Tibial nerve (tissue), 4 donors: ENCODE data around the gene ST14. TPM values are rescaled to one million over a fixed set of nuclear protein-coding genes. Genes with fewer than 3 reads are reported as not detected.

Source experiments
- DNase-seq, 2 donors: peaks; one replicate each; pipeline ENCODE4 v3.0.0-alpha.2; 2019; ENCODE audit warnings: low spot score in 2 of 2
- H3K27ac ChIP-seq, 4 donors: fragments of 200-600 bp; sonication (generic) in 3 of 4; one replicate each; pipeline ENCODE4 v1.5.1; 2017 to 2019; ENCODE audit warnings: mild to moderate bottlenecking in 1 of 4
- H3K27me3 ChIP-seq, 2 donors: fragments of 200-600 bp; sonication (generic) in 1 of 2; one replicate each; pipeline versions ENCODE4 v1.5.1 to v1.6.0; 2017 to 2019
- H3K36me3 ChIP-seq, 3 donors: fragments of 200-600 bp; sonication (generic); one replicate each; pipeline ENCODE4 v1.5.1; 2018 to 2019
- H3K4me1 ChIP-seq, 4 donors: fragments of 200-600 bp; sonication (generic) in 3 of 4; one replicate each; pipeline ENCODE4 v1.5.1; 2017 to 2019
- H3K4me3 ChIP-seq, 4 donors: fragments of 200-600 bp; sonication (generic) in 3 of 4; one replicate each; pipeline ENCODE4 v1.5.1; 2017 to 2019; ENCODE audit warnings: mild to moderate bottlenecking in 1 of 4, moderate library complexity in 1 of 4
- H3K9me3 ChIP-seq, 4 donors: fragments of 200-600 bp; sonication (generic) in 3 of 4; one replicate each; pipeline ENCODE4 v1.5.1; 2017 to 2019
- CTCF ChIP-seq, 5 experiments: fragments of 200-600 bp in 3 of 5; fragments of 450-650 bp in 2 of 5; sonication (generic) in 3 of 5; IDR thresholded peaks; one replicate each; pipeline ENCODE4 v1.5.1; 2016 to 2019; ENCODE audit warnings: antibody characterized with exemption in 5 of 5, mild to moderate bottlenecking in 3 of 5, moderate library complexity in 2 of 5
- EP300 ChIP-seq, 2 donors: sonication (generic); formaldehyde crosslinking; IDR thresholded peaks; one replicate each; pipeline ENCODE4 v1.6.1; 2017; ENCODE audit warnings: antibody characterized with exemption in 2 of 2, mild to moderate bottlenecking in 1 of 2
- POLR2A ChIP-seq, 2 donors: fragments of 450-650 bp; IDR thresholded peaks; one replicate each; pipeline ENCODE4 v1.6.1; 2017; ENCODE audit warnings: antibody characterized with exemption in 2 of 2, mild to moderate bottlenecking in 2 of 2, moderate library complexity in 2 of 2
- whole genome bisulfite sequencing, 2 donors: methylation state at CpG; one replicate each; pipeline ENCODE4 v1.1.5; 2018; 5-methylcytosine and 5-hydroxymethylcytosine counted together
- total RNA-seq, 4 donors: library from RNA; depleted of rRNA; stranded (reverse); fragments of >200 nt; gene quantifications; one replicate each; pipeline ENCODE4 v1.1.0, GENCODE V29; 2016

The ST14 gene
- total RNA-seq, 4 donors from 2014 or later = 1.5 to 10.8 (median 2.6) TPM

GRCh38 chr11:130133716-130134115 lies 25.9 kb upstream of the ST14 start:
- no peak for TF ChIP-seq EP300 (IDR thresholded peaks at IDR 0.05)
- TF ChIP-seq CTCF (IDR thresholded peaks at IDR 0.05) = no peak
- TF ChIP-seq POLR2A (IDR thresholded peaks at IDR 0.05) = no peak
- no peak for DNase-seq
- 95% methylated on average over 8 of the region's 8 CpGs for WGBS, 2 donors
- H3K4me1 ChIP-seq = no peaks in the 10 kb centered on the region
- H3K27me3 ChIP-seq = no peaks in the 10 kb centered on the region
- peaks cover 0 to 87% (median 3%) of the 10 kb centered on the region in 3 donors for H3K36me3 ChIP-seq
- H3K4me3 ChIP-seq = no peak overlapping the region
- no peaks in the 10 kb centered on the region for H3K9me3 ChIP-seq
- no peak overlapping the region for H3K27ac ChIP-seq

GRCh38 chr11:130136107-130136506 lies 23.5 kb upstream of the ST14 start:
- DNase-seq = no peak
- 82 to 89% methylated on average over 7 of the region's 7 CpGs for WGBS, 2 donors
- Histone ChIP-seq H3K4me1 (no peaks in the 10 kb centered on the region), H3K9me3 (no peaks in the 10 kb centered on the region), H3K27ac (no peak overlapping the region), H3K27me3 (no peaks in the 10 kb centered on the region), H3K4me3 (no peak overlapping the region), H3K36me3 (peaks cover 0 to 89% (median 3%) of the 10 kb centered on the region in 3 donors)
- TF ChIP-seq CTCF (IDR thresholded peaks at IDR 0.05) (no peak), EP300 (IDR thresholded peaks at IDR 0.05) (no peak), POLR2A (IDR thresholded peaks at IDR 0.05) (no peak)

- TF ChIP-seq CTCF (IDR thresholded peaks at IDR 0.05) (no peak), POLR2A (IDR thresholded peaks at IDR 0.05) (no peak), EP300 (IDR thresholded peaks at IDR 0.05) (no peak)
- peaks cover 3 to 97% (median 3%) of the 10 kb centered on the region in 3 donors for H3K36me3 ChIP-seq
- DNase-seq = no peak
- WGBS, 2 donors = 91 to 94% methylated on average over 9 of the region's 9 CpGs
- no peak overlapping the region for H3K4me3 ChIP-seq
- H3K27me3 ChIP-seq = no peaks in the 10 kb centered on the region
- no peaks in the 10 kb centered on the region for H3K9me3 ChIP-seq
- H3K27ac ChIP-seq = no peak overlapping the region
- H3K4me1 ChIP-seq = no peaks in the 10 kb centered on the region
Observed at GRCh38 chr11:130137999-130138398, 21.6 kb upstream of the ST14 start.

GRCh38 chr11:130139401-130139800 lies 20.2 kb upstream of the ST14 start:
- H3K36me3 ChIP-seq = peaks cover 0 to 97% (median 3%) of the 10 kb centered on the region in 3 donors
- no peaks in the 10 kb centered on the region for H3K9me3 ChIP-seq
- no peaks in the 10 kb centered on the region for H3K4me1 ChIP-seq
- TF ChIP-seq POLR2A (IDR thresholded peaks at IDR 0.05) (no peak), CTCF (IDR thresholded peaks at IDR 0.05) (no peak), EP300 (IDR thresholded peaks at IDR 0.05) (no peak)
- H3K27me3 ChIP-seq = no peaks in the 10 kb centered on the region
- WGBS, 2 donors = 89 to 93% methylated on average over 13 of the region's 13 CpGs
- DNase-seq = no peak
- H3K27ac ChIP-seq = no peak overlapping the region
- no peak overlapping the region for H3K4me3 ChIP-seq

- Histone ChIP-seq H3K4me3 (no peak overlapping the region), H3K9me3 (no peaks in the 10 kb centered on the region), H3K36me3 (peaks cover 0 to 85% (median 3%) of the 10 kb centered on the region in 3 donors), H3K27me3 (no peaks in the 10 kb centered on the region), H3K4me1 (peaks cover 0 to 14% (median 10%) of the 10 kb centered on the region in 4 donors), H3K27ac (no peak overlapping the region)
- no peak for DNase-seq
- WGBS, 2 donors = 86 to 87% methylated on average over 19 of the region's 19 CpGs
- no peak for TF ChIP-seq EP300 (IDR thresholded peaks at IDR 0.05)
- no peak for TF ChIP-seq CTCF (IDR thresholded peaks at IDR 0.05)
- TF ChIP-seq POLR2A (IDR thresholded peaks at IDR 0.05) = no peak
Observed at GRCh38 chr11:130141561-130142341, 17.8 kb upstream of the ST14 start.
